C1 segment of cervical spinal cord (tissue), 14 donors: ENCODE results near the gene APOC3.
A peak's percentile ranks its signal among the peaks of the same experiment; 100 is the strongest.

Source experiments
- DNase-seq, 14 donors: peaks; one replicate each; lab custom pipeline; 2025; lab: John Stamatoyannopoulos, UW

APOC3 gene

DNA sequence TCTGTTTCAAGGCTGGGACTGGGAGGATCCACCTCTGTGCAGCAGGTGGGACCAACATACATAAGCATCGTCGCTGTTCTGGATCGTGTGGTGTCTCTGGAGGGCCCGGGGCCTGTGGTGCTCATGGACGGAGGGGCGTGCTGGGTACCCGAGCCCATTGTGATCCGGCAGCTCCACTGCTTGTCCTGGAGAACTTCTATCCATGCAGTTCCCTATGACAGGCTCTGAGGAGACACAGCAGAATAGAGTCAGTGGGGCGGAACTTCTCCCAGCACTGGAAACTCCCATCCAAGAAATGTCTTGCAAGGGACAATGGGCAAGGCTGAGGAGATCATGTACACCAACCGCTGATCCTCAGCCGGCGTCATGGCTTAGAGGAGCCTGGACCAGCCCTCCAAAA is 19.4 kb downstream of the APOC3 start:
- no peak for DNase-seq

DNA sequence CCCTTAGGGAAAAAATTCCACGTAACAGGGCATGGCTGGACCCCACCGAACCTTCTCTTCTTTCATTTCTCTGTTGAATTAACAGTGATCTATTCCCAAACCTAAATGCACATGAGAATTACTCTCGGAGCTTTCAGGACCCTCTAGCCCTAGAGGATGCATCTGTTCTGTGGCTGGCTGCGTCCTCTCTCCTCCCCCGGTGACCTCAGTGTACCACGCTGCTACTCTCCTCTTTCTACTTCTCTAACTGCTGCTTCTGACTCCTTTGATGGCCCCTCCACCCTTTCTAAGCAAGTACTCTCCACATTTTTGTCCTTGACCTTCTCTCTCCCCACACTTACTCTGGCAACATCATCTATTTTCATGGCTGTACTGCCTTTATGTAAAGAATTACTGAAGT is 19.8 kb downstream of the APOC3 start:
- no peak for DNase-seq

DNA sequence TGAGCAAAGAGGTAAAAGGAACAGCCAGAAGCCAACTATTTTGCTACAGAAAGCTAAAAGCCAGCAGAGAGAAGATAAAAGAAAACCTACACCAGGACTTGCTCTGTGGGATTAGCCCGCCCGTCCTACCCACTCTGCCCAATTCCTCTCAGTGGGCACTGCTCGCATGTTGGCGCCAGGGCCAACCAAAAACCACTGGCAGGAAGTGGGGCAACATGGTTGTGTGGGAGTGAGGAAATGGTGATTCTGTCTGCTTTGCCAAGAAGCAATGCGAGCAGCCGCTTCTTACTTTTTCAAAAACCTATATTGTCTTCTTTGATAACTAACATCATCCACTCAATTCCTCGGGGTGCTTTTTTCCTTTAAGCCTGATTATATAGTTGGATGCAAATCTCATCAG is 21.9 kb downstream of the APOC3 start:
- peak in 4 of 14 donors; percentile 8 to 19 (median 14) for DNase-seq

DNA sequence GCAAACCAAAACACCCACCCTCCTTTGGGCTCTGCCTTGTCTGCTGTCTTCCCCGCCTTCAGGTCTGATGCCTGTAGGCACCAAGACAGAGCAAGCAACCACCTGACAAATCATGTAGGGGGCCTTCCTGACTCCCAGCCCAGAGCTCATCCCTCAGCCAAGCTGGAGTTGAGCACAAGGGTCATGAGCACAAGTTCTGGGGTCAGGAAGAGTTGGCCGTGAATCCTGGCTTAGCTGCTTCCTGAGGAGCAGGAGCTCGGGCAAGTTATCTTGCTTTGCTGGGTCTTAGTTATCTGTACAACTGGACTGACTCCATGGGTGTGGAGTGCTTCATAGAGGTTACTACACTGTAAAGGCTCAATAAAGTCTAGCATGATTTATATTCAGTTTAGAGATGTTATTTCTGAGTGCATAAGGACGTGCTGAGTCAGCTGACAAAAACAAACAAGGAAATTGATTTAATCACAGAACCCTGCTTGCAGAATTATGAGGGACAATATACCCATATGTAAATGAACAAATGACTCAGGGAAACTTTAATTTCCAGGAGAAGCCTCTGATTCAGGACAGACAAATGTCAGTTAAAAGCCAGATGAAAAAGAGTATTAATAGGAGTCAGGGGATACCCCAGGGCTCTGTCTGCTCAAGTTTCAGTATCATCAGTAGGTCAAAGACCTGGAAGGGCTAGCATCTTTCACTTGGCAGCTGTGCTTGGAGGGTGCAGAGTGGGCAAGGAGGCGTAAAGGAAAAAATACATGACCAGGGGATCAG is 22.7 kb downstream of the APOC3 start:
- peak in 6 of 14 donors; percentile 13 to 30 (median 23) for DNase-seq

DNA sequence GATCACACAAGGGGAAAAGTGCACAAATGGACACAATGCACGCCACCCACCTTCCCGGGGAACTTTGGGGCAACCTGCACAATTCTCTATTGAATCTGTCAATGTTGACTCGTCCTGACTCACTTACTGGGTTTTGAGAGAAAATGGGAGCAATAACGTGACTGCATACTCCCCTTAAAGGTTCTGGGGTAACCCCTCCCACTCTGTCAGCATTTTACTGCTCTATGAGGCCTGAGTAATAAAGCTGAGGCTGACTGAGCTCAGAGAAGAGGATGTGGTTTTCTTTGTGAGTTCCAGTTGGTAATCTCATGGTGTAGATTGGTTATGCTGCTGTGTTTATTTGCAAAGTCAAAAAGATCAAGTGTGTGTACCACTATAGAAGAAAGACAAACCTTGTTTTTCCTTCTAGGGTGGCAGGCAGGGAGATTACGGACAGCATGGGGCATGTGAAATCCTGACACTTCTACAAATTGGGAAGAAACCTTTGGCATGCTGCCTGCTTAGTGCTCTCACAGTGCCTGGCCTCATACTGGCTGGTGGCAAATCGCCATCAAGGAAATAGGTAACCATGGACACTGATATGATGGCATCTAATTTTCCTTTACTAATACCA is 23.9 kb downstream of the APOC3 start:
- peak in 1 of 14 donors; percentile 18 for DNase-seq

DNA sequence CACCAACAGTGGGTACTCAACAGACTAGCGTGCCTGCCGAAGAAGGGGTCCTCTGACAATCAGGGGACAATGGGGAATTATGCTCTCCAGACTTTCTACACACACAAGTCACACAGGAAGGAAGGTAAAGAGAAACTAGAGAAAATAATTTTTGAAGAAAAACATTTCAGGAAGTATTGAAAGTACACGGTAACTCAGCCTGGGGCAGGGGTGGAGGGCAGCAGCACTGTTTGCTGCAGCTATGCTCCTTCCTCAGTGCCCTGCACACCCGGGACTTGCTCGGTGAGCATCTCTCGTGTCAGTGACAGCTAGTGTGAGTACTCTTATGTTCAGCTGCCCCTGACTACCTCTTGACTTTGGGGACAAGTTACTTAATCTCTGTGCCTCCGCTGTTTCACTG is 25.7 kb downstream of the APOC3 start:
- DNase-seq, result no peak

DNA sequence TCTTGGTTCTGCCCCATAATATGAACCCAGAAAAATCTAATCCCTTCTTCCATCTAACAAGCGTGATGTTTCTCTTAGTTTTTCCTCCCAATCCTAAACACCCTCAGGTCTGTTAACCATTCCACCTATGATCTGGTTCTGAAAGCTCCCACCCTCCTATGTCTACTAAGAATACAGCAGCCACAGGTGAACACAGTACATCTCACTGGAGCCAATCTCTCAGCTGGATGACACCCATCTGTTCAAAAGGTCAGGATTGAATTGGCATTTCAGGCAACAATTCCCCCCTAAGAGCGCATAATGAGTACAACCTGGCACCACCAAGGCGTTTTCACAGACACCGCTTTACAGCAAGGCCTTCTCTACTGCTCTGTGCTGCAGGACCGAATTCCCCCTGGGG is 26.7 kb downstream of the APOC3 start:
- no peak for DNase-seq

DNA sequence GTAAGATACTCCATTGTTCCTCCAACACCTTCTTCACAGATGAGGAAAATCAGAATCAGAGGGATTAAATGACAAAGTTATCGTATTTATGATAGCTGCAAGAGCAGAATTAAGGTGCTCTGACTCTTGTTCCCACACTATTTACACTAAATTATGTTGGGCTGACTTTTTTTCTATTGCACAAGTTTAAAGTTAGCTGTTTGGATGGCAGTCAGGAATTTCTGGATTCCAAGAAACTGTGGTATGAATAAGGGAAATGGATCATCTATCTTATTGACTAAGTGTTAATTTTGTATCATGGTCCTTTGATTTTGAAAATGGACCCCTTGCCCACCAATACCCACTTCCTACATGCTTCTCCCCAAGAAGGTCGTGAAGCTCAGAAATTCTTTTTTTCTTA is 27.6 kb downstream of the APOC3 start:
- no peak for DNase-seq

DNA sequence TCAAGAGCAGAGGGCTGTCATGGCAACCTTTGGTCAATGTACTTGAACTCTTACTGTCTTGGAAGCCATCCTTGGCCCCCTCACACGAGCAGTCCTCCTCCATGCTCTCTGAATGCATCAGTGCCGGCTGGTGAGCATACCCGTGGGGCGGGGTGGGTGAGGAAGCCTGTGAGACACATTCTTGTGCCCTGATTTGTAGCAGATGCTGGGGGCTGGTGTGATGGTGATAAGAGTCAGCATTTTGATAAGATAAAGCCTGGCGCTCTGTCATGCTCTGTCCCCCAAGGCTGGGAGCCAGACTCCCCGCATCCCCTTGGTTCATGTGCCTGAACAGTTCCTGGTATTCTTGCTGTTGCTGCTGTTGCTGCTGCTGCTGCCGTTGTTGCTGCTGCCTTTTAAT is 28.2 kb downstream of the APOC3 start:
- no peak for DNase-seq

DNA sequence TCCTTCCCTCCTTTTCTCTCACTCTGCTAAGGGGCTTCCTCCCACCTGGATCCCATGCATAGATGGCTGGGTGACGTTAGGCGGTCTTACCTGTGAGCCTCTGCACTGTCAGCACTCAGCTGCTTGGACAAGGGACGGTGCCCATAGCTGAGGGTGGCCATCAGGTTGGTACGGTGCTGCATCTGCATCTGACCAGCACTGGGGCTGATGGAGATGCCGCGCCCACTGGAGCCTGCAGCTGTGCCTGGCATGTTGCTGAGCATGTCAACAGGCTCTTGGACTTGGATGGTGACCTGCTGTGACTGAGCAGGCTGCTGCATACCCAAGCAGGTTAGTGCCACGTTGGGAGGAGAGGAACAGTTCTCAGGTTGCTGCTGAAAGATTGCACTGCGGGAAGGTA is 29.5 kb downstream of the APOC3 start:
- DNase-seq, result no peak

DNA sequence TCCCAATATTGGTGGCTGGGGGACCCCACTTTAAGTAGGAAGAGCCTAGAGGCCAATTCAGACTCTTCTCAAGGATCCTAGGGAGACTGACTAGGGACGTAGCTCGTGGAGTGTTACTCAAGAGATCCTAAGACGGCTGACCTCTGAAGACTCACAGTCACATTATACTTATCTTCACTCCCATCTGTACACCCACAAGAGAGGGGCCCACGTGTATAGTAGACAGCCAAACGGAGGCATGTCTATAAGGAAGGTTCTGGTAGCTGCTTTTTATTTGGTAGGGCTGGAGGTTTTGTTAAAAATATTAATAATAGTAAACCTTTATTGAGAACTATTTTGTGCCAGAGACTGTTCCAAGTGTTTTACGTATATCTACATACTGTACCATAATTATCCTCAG is 30.6 kb downstream of the APOC3 start:
- DNase-seq, result no peak

DNA sequence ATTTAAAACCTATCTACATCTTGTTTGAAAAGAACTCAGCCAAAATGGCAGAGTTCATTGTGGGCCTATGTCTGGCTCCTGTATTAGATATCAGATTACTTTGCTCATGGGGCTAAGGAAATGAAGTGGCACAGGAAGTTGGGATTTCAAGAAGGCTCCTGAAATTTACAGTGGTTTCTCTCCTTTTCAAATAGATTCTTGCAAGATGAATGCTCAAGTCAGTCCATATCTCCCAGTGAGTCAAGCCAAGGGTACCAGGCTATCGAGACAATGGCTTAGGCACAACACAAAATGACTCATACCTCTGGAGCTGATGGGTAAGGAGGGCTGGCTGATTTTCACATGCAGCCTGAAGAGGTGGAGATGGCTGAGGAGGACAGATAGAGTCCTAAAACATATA is 31.8 kb downstream of the APOC3 start:
- DNase-seq, result no peak

DNA sequence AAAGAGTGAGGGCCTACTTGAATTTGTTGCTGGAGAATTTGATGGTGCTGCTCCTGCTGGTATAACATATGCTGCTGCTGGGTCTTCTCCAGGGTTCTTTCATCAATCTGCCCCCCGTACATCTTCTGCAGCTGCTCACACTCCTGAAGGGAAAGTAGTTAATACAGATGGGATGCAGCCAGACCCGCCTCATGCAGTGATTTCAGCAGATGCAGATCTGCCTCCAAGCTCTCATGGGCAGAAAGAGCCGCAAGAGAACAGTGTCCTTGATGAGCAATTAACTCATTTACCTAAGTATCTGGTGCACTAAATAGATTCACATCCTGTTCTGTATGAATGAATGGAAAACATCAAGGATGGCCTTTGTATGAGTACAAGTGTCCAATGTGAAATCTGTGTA is 32.5 kb downstream of the APOC3 start:
- peak in 1 of 14 donors; percentile 14 for DNase-seq

DNA sequence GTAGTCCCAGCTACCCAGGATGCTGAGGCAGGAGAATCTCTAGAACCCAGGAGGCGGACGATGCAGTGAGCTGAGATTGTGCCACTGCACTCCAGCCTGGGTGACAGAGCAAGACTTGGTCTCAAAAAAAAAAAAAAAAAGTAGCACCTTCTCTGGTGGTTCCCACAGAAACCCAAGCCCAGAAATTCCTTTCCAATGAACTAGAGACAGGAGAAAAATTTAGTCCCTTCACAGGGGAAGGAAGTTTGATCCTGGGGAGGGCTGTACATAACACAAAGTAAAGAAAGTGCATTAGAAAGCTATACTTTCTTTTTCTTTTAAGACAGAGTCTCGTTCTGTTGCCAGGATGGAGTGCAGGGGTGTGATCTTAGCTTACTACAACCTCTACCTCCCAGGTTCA is 33.2 kb downstream of the APOC3 start:
- no peak for DNase-seq

DNA sequence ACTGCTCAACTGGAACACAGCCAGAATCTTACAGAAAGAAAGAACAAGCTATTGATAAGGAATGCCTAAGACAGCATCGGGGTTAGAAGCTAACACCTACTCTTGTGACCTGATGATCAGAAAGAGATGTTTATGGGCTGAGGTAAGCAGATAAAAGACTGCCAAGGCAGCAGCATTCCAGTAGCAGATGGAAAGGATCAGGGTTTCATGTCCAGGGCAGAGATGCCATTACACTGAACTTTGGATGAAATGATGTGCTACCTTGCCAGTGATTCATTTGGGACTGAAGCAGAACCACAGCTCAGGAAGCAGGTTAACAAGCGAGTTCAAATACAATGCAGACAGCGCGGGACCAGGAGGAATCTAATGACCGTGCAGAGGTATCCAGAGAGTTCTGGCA is 34.8 kb downstream of the APOC3 start:
- DNase-seq, result no peak

DNA sequence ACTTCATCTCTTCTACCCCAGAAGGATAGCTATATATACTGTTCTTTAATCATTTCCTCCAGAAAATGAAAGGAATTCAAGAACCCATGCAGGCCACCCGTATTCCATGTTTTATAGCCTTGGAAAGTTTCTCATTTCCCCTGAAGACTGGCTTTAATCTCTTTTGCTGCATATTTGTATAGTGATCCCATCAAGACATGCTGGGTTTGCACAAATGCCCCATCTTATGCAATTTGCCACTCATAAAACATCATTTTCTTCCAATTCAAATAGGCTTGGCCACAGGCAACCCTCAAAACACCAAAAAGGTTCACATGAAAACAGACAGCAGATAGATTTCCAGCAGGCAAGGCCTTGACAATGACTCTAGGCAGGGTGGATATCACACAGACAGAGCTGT is 36.0 kb downstream of the APOC3 start:
- DNase-seq, result no peak

DNA sequence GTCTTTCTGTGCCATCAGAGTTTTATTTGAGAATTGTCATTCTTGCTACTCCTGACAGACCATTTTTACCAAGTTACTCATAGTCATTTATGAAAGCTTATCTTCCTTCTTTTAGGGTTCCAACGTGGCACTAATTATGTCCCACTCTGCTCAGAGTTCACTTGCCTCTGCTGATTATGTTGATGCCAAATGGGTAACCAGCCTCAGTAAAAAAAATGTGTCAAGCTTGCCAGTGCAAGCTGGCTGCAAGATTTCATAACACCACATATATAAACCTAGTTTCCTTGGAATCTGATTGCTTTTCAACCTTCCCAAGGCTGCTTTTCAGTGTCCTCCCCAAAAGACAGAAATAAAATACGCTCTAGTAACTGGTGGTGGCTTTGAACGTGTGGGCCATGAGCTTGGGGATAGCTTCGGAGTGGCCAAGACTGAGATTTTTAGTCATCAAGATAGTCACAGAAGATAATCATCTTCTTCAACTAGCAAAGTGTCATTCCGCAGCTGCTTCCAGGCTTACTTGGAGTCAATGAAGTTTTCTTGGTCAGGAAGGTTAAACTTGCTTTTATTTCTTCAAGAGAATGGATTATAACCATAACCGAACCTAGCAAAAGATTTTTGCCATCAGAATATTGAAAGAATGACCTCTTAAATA is 37.2 kb downstream of the APOC3 start:
- no peak for DNase-seq

DNA sequence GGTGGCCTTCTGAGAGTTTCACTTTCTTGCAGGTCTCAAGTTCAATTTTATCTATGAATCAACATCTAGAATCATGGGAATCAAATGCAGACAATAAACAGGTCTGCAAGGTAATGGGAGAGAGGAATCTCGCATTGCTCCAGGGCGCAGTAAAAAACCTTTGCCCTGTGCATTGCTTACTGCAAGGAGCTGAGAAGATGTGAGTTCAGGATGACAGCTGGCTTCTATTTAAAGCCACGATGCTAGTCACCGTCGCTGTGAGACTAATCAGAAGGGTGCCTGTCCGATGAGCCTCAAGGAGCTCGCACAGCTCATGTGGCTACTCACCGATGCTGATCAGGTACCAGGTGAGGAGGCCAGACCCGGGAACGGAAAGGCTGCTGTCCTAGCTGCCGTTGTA is 37.9 kb downstream of the APOC3 start:
- no peak for DNase-seq

DNA sequence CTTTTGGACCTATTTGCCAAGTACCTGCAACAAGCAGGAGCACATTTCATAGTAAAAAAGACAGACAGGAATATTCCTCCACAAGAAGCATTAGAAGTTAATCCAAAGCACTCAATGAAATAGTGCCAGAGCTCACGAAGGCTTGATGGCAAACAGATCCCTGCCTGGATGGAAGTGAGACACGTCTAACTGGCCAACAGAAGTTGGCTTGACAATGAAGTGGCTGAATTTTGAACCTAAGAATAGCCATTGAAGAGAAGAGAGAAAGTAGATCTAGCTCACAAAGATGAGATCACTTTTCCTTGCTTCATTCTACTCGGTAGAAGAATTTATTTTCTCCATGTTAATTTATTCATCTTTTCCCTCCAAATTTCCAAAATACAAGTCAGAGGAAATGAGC is 38.4 kb downstream of the APOC3 start:
- no peak for DNase-seq

DNA sequence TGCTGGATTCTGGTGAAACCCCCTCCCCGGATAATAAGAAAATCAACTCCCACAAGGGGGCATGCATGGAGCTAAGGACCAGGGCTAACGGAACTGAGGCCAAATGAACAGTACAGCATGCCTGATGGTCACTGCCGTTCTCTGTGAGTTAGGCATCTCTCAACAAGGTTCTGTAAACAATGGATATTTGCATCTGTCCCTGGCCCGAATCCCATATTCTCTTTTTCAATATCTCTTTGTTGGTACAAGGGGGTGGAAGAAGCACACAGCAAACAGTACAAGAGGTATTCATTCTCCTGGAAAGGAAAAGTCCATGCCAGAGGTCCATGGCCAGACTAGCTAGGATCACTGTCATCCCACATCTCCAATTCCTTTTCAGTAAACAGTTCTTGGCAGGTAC is 39.9 kb downstream of the APOC3 start:
- DNase-seq, result peak in 5 of 14 donors; percentile 8 to 25 (median 24)

DNA sequence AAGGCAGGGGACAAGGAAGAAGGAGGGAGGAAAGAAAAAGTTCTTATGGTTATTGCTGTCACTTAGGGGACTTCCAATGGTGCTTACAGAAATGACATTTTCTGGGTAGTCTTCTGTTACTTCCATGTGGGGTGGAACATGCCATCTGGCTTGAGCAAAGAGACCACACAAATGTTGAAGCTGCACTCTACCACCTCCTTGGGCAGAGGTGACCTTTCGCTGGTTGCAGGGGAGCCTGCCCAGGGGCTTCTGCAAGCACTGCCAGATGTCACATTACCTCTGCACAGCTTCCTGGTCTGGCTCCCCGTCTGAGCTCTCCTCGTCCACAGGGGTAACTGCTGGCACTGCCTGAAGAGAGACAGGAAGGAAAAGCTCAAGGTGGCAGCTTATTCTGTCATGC is 40.3 kb downstream of the APOC3 start:
- DNase-seq, result no peak

DNA sequence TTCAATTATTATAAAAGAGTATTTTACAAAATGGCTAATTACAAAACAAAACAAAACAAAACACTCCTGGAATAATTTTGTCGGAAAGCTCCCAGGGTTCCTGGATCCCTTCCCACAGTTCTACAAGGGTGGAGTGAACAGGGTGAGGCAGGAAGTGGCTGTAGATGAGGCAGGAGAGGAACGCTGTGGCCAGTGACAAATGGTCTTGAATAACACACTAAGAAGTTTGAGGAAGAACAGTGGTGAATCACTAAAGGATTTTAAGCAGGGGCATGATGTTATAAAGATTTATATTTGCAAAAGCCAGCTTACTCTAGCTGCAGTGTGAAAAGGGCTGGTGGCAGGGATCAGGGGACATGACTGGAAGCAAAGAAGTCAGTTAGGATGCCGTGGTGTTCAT is 41.5 kb downstream of the APOC3 start:
- DNase-seq, result no peak

DNA sequence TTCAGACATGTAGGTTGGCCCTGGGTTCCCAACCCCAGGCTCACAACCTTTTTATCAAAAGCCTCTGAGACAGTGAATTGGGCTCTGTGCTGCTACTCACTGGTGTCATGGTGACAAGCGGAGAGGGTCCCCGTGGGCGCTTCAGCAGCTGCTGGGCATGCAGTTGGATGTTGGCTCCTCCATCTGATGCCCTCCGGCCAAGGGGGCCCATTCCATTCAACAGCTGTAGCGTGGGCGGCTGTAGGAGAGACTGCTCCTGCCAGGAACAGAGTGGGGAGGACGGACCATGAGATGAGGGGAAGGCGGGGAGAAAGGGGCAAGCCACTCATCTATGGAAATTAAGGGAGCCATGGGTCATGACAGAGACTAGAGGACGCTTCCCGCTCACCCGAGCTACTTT is 43.7 kb downstream of the APOC3 start:
- DNase-seq, result no peak
